ENCODE measurements around the gene CCDC60. TPM values are rescaled to one million over a fixed set of nuclear protein-coding genes. Genes with fewer than 3 reads are reported as not detected.
"Not testable (repeated sequence)": the region's sequence is repeated elsewhere in the genome, so short reads cannot be mapped to it uniquely, and the experiment has no call there.

Gene CCDC60
- total RNA-seq, 1 donor from 2014 or later: not detected

- DNase-seq (ENCODE audit: extremely low read depth, low read depth, low spot score): no peak
Observed at GRCh38 chr12:119338593-119339363, 4.2 kb downstream of the CCDC60 start.

GRCh38 chr12:119340578-119340977, 6.0 kb downstream of the CCDC60 start:
- no peak for DNase-seq (ENCODE audit: extremely low read depth, low read depth, low spot score)

GRCh38 chr12:119341020-119341419, 6.5 kb downstream of the CCDC60 start:
- no peak for DNase-seq (ENCODE audit: extremely low read depth, low read depth, low spot score)

GRCh38 chr12:119341988-119342387, 7.5 kb downstream of the CCDC60 start:
- DNase-seq (ENCODE audit: extremely low read depth, low read depth, low spot score): no peak

- no peak for DNase-seq (ENCODE audit: extremely low read depth, low read depth, low spot score)
Observed at GRCh38 chr12:119343130-119343529, 8.6 kb downstream of the CCDC60 start.

GRCh38 chr12:119354172-119354571, 19.6 kb downstream of the CCDC60 start:
- DNase-seq (ENCODE audit: extremely low read depth, low read depth, low spot score): no peak

- DNase-seq (ENCODE audit: extremely low read depth, low read depth, low spot score): not testable (repeated sequence)
Observed at GRCh38 chr12:119360366-119360765, 25.8 kb downstream of the CCDC60 start.

- DNase-seq (ENCODE audit: extremely low read depth, low read depth, low spot score): no peak
Observed at GRCh38 chr12:119363037-119363436, 28.5 kb downstream of the CCDC60 start.

GRCh38 chr12:119363490-119363889, 29.0 kb downstream of the CCDC60 start:
- no peak for DNase-seq (ENCODE audit: extremely low read depth, low read depth, low spot score)

GRCh38 chr12:119365451-119365850, 30.9 kb downstream of the CCDC60 start:
- DNase-seq (ENCODE audit: extremely low read depth, low read depth, low spot score): no peak

- no peak for DNase-seq (ENCODE audit: extremely low read depth, low read depth, low spot score)
Observed at GRCh38 chr12:119366007-119366406, 31.5 kb downstream of the CCDC60 start.

- DNase-seq (ENCODE audit: extremely low read depth, low read depth, low spot score): no peak
Observed at GRCh38 chr12:119369161-119369560, 34.6 kb downstream of the CCDC60 start.

- no peak for DNase-seq (ENCODE audit: extremely low read depth, low read depth, low spot score)
Observed at GRCh38 chr12:119369907-119370546, 35.5 kb downstream of the CCDC60 start.

GRCh38 chr12:119372540-119372939, 38.0 kb downstream of the CCDC60 start:
- no peak for DNase-seq (ENCODE audit: extremely low read depth, low read depth, low spot score)

- no peak for DNase-seq (ENCODE audit: extremely low read depth, low read depth, low spot score)
Observed at GRCh38 chr12:119373001-119373400, 38.5 kb downstream of the CCDC60 start.

GRCh38 chr12:119373666-119374065, 39.1 kb downstream of the CCDC60 start:
- DNase-seq (ENCODE audit: extremely low read depth, low read depth, low spot score): no peak

- DNase-seq (ENCODE audit: extremely low read depth, low read depth, low spot score): no peak
Observed at GRCh38 chr12:119374635-119375034, 40.1 kb downstream of the CCDC60 start.

- DNase-seq (ENCODE audit: extremely low read depth, low read depth, low spot score): no peak
Observed at GRCh38 chr12:119375075-119375882, 40.8 kb downstream of the CCDC60 start.

- DNase-seq (ENCODE audit: extremely low read depth, low read depth, low spot score): no peak
Observed at GRCh38 chr12:119375883-119376190, 41.3 kb downstream of the CCDC60 start.

GRCh38 chr12:119378903-119379302, 44.4 kb downstream of the CCDC60 start:
- no peak for DNase-seq (ENCODE audit: extremely low read depth, low read depth, low spot score)

- no peak for DNase-seq (ENCODE audit: extremely low read depth, low read depth, low spot score)
Observed at GRCh38 chr12:119381471-119382235, 47.1 kb downstream of the CCDC60 start.

Data from glomerular endothelial cell (primary cell).